Measurements from ENCODE around the gene KRTAP4-8.

DNA sequence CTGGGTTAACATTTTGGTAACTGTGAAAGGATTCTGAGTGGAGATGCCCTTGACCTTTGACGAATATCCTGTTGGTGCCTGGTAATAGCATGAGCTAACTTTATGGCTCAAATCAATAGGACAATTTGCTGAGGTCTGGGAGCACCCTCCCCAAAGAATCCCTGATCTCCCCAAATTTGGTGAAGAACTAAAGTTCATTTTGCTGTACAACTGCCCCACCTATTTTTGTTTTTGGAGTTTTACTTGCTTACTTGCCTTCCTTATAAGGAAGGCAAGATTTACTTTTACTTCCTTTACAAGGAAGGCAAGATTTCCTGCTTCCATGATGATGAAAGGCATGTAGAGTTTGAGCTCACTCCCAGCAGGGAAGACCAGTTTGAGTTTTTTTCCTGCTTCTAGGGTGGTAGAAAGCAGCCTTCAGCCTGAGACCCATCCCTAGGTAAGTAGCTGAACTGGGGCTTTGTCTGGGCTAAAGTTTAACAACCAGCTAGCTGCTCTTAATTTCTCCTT, 10.1 kb upstream of the KRTAP4-8 start:
- TF ChIP-seq, protein P1, sequence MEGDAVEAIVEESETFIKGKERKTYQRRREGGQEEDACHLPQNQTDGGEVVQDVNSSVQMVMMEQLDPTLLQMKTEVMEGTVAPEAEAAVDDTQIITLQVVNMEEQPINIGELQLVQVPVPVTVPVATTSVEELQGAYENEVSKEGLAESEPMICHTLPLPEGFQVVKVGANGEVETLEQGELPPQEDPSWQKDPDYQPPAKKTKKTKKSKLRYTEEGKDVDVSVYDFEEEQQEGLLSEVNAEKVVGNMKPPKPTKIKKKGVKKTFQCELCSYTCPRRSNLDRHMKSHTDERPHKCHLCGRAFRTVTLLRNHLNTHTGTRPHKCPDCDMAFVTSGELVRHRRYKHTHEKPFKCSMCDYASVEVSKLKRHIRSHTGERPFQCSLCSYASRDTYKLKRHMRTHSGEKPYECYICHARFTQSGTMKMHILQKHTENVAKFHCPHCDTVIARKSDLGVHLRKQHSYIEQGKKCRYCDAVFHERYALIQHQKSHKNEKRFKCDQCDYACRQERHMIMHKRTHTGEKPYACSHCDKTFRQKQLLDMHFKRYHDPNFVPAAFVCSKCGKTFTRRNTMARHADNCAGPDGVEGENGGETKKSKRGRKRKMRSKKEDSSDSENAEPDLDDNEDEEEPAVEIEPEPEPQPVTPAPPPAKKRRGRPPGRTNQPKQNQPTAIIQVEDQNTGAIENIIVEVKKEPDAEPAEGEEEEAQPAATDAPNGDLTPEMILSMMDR (IDR thresholded peaks at IDR 0.05), result no peak
- TF ChIP-seq EZH2 (IDR thresholded peaks at IDR 0.05; ENCODE audit: borderline replicate concordance, insufficient read depth, low read depth, low read length, poor library complexity, severe bottlenecking), result no peak
